ENCODE data around the gene OR52B4.

GRCh38 chr11:4416306-4416705 is 48.1 kb upstream of the OR52B4 start:
- TF ChIP-seq, protein P1, sequence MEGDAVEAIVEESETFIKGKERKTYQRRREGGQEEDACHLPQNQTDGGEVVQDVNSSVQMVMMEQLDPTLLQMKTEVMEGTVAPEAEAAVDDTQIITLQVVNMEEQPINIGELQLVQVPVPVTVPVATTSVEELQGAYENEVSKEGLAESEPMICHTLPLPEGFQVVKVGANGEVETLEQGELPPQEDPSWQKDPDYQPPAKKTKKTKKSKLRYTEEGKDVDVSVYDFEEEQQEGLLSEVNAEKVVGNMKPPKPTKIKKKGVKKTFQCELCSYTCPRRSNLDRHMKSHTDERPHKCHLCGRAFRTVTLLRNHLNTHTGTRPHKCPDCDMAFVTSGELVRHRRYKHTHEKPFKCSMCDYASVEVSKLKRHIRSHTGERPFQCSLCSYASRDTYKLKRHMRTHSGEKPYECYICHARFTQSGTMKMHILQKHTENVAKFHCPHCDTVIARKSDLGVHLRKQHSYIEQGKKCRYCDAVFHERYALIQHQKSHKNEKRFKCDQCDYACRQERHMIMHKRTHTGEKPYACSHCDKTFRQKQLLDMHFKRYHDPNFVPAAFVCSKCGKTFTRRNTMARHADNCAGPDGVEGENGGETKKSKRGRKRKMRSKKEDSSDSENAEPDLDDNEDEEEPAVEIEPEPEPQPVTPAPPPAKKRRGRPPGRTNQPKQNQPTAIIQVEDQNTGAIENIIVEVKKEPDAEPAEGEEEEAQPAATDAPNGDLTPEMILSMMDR (IDR thresholded peaks at IDR 0.05; ENCODE audit: borderline replicate concordance, extremely low read depth, low read length, poor library complexity, severe bottlenecking): no peak
- TF ChIP-seq EZH2 (IDR thresholded peaks at IDR 0.05; ENCODE audit: borderline replicate concordance, low read depth, low read length, severe bottlenecking): no peak
